Stimulated activated CD8-positive, alpha-beta memory T cell treated with anti-CD3 and anti-CD28 coated beads, Interleukin-2, amount 100 ng/mL, for 48 hours (primary cell): ENCODE results near the gene ZBTB17.
"Not testable (repeated sequence)": the region's sequence is repeated elsewhere in the genome, so short reads cannot be mapped to it uniquely, and the experiment has no call there.

Source experiments
- DNase-seq, 2 donors: peaks; one replicate each; pipeline ENCODE4 v3.0.0-alpha.2; 2020; ENCODE audit warnings: low read depth in 2 of 2

The ZBTB17 gene

GRCh38 chr1:15935056-15935950 lies 40.6 kb downstream of the ZBTB17 start:
- DNase-seq = no peak

GRCh38 chr1:15934211-15935055 lies 41.5 kb downstream of the ZBTB17 start:
- DNase-seq = no peak

- DNase-seq = no peak
Observed at GRCh38 chr1:15933684-15934083, 42.2 kb downstream of the ZBTB17 start.

- no peak for DNase-seq
Observed at GRCh38 chr1:15932612-15933011, 43.3 kb downstream of the ZBTB17 start.

- no peak for DNase-seq
Observed at GRCh38 chr1:15931884-15932283, 44.0 kb downstream of the ZBTB17 start.

DNA sequence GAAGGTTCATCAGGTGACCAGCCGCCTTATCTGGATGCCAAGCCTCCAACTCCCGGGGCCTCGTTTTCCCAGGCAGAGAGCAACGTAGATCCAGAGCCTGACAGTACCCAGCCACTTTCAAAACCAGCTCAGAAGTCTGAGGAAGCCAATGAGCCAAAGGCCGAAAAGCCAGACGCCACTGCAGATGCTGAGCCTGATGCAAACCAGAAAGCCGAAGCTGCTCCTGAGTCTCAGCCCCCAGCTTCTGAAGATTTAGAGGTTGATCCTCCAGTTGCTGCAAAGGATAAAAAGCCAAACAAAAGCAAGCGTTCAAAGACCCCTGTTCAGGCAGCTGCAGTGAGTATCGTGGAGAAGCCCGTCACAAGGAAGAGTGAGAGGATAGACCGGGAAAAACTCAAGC lies 44.5 kb downstream of the ZBTB17 start:
- no peak for DNase-seq

- DNase-seq = no peak
Observed at GRCh38 chr1:15928971-15929965, 46.6 kb downstream of the ZBTB17 start.

GRCh38 chr1:15926448-15926847 lies 49.5 kb downstream of the ZBTB17 start:
- DNase-seq = not testable (repeated sequence)

DNA sequence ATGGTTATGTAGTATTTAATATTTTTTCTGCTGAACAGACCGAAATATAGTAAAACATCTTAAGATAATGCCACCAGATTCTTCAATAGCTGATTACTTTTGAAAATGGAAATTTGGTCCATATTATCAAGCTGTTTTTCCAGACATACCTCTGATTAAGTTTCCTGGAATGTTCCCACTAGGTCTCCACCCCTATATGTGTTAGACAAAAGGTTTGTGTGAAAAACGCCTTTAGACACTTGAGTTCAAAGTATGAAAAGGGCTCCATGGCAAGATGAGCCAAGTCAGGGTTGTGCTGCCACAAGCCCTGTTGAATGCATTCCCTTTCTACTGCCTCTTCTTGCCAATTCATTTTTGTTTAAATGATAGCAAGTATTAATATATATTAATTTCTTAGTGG lies 52.7 kb downstream of the ZBTB17 start:
- DNase-seq = no peak

DNA sequence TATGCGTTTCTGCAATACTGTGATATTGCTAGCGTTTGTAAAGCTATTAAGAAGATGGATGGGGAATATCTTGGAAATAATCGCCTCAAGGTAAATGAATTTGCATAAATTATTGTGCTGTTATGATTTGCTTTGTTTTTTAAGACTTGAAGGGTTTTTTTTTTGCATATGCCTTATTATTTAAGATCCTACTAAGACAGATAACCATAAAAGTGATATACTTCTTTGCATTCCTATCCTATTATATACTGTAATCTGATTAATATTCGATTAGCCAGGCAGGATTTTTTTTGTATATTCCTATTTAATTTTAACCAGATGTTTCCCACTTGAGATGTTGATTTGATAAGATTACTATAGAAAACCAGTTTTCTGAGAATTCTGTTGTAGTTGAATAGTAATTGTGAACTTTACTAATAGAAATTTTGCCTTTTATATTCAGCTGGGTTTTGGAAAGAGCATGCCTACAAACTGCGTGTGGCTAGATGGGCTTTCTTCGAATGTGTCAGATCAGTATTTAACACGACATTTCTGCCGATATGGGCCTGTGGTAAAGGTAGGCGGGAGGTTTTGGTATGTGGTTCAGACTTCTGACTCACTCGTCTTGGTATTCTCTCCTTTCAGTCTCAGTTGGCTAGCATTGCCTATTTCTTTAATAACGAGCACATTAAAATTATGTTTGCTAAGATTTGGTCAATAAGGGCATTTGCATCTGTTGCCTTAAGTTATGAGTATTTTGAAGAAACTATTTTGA lies 56.8 kb downstream of the ZBTB17 start:
- peak; percentile 33 to 57 for DNase-seq

- no peak for DNase-seq
Observed at GRCh38 chr1:15916916-15917315, 59.0 kb downstream of the ZBTB17 start.

DNA sequence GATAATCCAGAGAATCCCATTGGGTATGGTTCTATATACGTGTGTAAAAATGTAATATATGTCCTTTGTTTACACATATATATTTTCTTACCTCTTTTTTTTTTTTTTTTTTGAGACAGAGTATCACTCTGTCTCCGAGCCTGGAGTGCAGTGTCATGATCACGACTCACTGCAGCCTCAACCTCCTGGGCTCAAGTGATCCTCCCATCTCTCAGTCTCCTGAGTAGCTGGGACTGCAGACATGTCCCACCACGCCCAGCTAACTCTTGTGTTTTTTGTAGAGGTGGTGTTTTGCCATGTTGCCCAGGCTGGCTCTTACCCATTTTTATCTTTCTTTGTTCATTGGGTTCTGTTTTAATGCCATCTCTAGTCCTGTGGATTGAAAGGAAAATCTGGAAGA lies 59.5 kb downstream of the ZBTB17 start:
- DNase-seq = no peak

- DNase-seq = no peak
Observed at GRCh38 chr1:15915991-15916390, 59.9 kb downstream of the ZBTB17 start.

- not testable (repeated sequence) for DNase-seq
Observed at GRCh38 chr1:15913607-15914006, 62.3 kb downstream of the ZBTB17 start.

DNA sequence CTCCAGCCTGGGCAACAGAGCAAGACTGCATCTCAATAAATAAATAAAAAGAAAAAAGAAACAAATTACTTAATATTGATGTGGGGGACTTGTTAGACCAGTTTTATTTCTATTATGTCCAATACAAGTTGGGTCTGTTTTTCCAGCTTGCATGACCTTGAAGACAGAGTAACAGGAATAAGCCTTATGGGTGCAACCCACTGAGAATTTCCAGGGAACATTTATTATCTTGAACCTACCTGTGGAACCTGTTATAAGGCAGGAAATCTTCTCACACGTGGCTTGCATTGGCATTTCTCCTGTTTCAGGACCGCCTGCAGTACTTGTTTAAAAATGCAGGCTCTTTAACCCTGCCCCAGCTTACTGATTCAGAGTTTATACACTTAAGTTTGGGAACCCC lies 64.0 kb downstream of the ZBTB17 start:
- DNase-seq = no peak

- DNase-seq = no peak
Observed at GRCh38 chr1:15911141-15911540, 64.8 kb downstream of the ZBTB17 start.

DNA sequence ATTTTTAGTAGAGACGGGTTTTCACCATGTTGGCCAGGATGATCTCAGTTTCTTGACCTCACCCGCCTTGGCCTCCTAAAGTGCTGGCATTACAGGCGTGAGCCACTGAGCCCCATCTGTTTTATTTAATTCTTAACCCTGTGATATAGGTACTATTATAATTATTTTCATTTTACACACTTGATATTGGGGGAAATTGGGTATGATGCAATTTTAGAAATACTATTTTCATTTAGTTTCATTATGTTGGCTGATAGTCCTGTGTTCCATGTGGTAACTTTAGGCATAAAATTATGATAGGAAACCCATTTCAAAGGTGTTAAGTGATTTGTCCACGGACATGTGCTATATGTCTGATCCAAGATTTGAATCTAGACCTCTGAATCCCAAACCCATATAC lies 67.3 kb downstream of the ZBTB17 start:
- DNase-seq = no peak

- no peak for DNase-seq
Observed at GRCh38 chr1:15902882-15903281, 73.0 kb downstream of the ZBTB17 start.

DNA sequence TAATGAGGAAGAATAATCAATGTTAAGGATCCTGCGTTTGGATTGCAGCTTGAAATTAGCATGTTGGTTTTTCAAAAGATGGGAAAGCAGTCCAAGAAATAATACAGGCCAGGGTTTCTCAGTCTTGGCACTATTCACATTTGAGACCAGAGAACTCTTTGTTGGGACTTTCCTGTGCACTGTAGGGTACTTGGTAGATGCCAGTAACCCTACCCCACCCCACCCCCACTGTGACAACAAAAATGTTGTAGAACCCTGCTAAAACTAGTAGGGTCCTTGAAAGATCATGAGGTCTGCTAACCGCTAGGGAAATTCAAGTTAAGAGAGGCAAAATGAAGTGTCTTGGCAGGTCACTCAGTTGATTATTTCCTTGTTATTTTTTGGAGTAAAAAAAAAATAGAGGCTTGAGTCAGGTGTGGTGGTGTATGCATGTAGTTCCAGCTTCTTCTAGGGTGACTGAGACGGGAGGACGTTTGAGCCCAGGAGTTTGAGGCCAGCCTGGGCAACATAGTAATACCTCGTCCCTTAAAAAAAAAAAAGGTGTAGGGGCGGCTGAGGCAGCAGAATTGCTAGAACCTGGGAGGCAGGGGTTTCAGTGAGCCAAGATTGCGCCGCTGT lies 75.1 kb downstream of the ZBTB17 start:
- DNase-seq = no peak

DNA sequence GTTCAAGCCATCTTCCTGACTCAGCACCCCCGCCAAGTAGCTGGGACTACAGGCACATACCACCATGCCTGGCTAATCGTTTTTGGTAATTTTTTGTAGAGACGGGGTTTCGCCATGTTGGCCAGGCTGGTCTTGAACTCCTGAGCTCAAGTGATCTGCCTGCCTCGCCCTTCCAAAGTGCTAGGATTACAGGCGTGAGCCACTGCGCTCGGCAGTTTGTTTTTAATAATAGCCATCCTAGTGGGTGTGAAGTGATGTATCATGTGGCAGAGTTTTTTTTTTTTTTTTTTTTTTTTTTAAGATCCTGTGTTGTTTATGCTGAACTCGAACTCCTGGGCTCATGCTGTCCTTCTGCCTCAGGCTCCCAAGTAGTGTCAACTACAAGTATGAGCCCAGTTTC lies 76.6 kb downstream of the ZBTB17 start:
- no peak for DNase-seq
